HTERT RPE-1 (cell line): ENCODE data around the gene SMIM8.

Experiments
- in situ Hi-C: fragments of 300-500 bp; cut with MboI; formaldehyde crosslinking; loops from 4 replicates; pipeline ENCODE4 v1.14.3; 2020; ENCODE audit warnings: low sequenced_read_pairs

Gene SMIM8

DNA sequence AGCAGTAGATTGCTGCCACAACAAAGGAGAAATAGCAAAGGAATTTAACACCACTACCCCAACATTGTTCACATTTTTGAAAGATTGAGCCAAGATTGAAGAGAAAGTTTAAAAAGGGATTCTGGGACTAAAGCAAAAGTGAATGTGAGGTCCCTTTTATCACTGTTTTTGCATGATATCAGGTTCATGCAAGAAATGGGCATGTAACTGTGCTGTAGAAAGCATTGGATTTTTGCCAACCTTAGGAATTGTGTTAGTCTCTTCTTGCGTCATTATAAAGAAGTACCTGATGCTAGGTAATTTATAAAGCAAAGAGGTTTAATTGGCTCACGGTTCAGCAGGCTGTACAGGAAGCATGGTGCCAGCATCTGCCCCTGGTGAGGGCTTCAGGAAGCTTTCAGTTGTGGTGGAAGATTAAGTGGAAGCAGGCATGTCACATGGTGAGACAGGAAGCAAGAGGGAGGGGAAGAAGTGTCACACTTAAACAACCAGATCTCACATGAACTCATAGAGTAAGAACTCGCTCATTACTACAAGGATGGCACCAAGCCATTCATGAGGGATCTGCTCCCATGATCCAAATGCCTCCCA lies 11.3 kb downstream of the SMIM8 start:
- in situ Hi-C loops = no loop called here

DNA sequence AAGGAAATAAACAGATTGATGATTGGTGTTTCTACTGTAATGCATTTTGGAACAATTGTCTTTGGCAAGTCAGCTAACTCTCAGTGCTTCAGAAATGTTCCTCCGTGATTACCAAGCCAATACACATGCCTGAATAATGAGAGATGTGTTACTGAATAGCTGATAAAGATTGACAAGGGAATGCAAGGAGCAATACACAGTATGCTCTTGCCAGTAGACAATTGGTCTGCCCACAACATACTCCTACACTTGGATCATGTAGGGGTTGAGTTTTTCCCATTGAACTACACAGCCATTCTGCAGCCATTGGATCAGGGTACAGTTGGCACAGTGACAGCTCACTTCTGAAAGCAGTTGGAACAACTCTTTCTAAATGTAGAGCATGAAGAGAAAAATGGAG lies 12.3 kb downstream of the SMIM8 start:
- in situ Hi-C loops = no loop called here

DNA sequence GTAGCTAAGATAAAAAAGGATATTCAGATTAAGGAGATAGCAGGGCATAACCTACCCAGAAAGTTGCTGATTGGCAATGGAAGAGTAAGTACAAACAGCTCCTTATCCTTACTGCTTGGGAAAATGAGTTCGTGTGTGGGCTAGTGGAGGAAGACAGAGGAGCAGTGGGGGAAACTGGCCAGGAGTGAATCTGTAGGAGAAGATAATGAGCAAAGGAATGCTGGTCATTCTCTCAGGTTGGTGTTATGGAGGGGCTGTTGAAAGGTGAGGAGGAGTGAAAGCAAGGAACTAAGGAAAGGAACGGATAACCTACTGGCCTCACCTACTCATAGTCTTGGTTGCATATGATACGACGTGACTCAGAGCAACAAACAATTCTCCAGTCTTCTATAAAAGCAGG lies 14.0 kb downstream of the SMIM8 start:
- in situ Hi-C loops = no loop called here

DNA sequence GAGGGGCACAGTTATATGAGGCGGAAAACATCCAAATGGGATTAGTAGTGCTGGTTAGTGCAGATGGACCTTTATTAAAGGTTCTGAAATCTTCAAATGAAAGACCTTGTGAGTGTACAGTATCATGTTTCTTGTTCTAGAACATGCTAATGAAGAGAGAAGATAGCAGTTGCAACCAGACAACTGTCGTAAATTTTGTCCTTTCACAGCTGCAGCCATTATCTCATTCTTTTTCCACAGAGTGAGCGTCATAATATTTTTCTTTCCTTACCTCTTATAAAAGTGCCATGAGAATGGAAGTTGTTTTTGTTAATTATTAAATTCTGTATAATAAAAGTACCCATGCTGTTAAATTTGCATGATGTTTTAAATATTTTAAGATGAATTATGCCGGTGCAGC lies 17.8 kb downstream of the SMIM8 start:
- in situ Hi-C loops = no loop called here

DNA sequence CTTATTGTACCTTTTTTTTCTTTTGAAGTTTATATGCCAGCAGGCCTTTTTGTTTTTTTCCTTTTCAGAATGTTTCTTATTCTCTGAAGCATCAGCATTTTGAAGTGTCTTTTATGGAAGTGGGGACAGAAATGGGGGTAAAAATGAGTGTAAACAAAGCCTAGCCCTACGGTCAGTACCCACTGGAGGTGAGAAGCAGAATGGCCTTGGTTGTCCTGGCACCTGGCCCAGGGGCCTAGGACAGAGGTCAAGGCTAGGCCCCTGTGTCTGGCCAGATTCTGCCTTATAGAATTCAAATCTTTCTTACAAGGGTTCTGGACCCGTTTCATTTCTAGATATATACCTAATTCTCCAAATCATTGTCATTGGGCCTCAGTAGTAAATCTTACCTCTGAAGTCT lies 18.8 kb downstream of the SMIM8 start:
- in situ Hi-C loops = no loop called here

DNA sequence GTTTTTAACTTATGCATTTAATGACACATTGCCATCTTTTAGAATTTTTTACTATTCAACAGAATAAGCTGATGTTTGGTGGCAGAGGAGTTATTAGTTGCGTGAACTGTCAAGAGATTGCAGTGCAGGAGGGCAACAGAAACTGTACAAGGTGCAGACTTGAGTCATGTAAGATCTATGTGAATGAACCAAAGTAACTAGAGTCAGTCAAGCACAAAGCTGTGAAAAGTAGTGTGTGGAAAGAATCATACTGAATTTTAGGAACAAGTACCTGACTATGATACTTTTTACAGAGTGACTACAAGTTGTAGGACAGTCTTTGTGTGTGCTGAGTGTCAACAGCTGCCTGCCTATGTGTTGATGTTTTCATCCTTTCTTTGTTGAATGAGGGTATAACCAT lies 19.5 kb downstream of the SMIM8 start:
- in situ Hi-C loops = no loop called here

DNA sequence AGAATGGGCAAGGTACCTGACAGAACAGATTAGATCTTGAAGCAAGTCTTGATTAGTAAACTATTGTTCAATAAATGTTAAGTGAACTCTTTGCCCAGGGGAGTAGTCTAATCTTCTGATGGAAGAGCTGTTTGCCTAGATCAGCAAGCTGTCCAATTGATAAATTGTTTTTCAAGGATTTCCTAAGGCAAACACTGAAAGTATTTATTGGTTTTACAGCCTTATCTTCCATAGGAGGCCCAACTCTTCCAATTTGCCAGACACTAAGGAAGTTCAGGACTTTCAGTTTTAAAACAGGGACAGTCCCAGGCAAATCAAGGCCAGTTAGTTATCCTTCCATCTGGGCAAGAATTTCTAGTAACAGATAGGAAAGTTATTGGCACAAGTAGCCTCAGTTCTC lies 20.4 kb downstream of the SMIM8 start:
- in situ Hi-C loops = no loop called here

DNA sequence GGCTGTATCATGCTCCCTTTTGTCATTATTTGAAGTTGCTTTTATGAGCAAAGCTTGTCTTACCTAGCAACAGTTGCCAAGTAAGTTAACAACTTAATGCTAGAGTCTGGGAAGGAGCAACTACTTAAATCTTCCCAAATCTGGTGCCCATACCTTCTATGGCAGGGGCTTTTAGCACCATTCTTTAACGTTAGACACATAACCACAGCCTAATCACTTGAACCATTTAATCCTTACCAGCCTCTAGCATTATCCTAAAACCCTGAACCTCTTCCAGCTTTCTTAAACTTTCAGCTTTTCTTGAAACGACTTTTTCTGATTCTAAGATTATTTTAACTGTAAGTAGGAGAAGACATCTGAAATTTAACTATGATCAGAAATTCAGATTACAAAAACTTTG lies 22.3 kb downstream of the SMIM8 start, which contains the start of gene C6orf163:
Gene C6orf163 (plus strand): TSS at position 83 of the 400 bp plus-strand sequence. CDS start 287 bp downstream, at position 370.
- in situ Hi-C loops = no loop called here

DNA sequence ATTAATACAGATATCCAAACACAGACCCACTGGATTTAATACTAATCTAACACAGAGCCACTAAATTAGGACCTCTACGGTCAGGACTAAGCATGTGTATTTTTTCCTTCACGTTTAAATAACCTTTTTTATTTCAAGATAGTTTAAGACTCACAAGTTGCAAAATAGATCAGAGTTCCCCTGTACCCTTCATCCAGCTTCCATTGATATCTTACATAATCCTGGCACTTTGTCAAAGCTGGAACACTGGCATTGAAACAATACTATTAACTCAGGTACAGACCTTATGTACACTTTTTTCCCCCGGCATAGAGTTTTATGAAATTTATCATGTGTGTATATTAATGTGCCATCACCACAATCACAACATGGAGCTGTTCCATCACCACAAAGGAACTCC lies 24.3 kb downstream of the SMIM8 start:
- in situ Hi-C loops = no loop called here

DNA sequence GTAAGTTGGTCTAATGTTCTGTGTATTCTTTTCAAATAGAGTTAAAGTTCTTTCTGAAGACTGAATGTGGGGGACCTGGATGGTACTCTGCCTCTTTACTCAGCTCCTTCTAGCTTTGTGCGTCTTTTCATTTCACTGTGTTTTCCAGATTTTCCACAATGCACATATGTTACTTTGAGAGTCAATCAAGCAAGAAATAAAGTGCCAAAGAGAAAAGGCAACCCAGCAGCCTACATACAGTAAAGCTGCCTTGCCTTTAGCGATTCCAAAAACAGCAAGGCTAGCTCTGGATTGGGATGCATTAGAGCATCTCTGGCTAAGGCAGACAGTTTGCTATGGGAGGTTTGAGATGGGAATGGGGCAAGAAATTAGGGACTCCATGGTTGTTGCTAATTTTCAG lies 27.5 kb downstream of the SMIM8 start:
- in situ Hi-C loops = no loop called here

DNA sequence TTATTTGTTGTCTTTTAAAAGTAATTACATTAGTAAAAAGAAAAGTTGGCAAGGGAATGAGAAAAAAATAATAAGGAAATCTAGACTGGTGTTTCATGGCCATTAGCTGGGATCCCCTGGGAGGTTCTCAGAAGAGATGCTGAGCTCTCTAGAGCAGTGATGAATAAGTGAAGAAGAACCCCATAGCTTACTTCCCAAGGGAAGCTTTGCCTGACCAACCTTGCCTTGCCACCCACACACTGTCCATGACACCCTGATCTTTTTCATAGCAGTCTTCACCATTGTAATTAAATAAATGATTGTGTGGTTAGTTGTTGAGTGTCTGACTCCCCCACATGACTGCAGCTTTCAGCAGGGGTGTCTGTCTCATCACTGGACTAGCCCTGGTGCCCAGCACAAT lies 28.1 kb downstream of the SMIM8 start:
- in situ Hi-C loops = no loop called here

DNA sequence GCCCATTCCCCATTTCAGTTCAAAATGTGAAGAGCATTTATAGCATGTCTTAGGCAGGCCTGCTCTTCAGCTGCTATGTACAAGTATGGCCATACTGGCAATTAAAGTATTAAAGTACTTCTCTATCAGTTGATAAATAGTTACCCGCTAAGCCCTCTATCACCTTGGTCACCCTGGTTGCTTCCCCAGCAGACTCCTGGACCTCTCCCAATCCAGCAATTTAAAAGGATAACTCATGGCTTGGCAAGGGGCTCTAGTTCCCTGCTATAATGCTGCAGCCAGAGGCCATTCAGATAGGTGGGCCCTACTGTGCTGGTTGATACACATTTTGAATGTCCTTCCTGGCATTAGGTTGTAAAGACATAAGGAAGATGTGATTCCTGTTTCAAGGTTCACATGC lies 29.2 kb downstream of the SMIM8 start:
- in situ Hi-C loops = no loop called here

DNA sequence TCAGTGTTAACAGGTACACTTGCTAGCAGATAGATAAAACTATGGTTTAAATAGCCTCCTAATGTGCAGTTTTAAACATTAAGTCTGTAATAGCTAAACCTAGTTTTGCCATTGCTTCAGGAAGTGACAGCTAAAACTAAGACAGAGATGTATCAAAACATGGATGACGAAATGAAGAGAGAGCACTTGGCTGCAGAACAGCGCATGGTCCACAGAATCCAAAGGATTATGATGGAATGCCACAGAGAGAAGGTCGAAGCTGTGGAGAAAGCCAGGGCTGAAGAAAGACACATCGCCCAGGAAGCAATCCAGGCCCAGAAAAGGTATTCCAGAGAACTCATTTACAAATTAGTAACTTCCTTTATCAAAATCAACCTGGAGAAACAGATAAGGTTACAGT lies 33.8 kb downstream of the SMIM8 start:
- in situ Hi-C loops = no loop called here

DNA sequence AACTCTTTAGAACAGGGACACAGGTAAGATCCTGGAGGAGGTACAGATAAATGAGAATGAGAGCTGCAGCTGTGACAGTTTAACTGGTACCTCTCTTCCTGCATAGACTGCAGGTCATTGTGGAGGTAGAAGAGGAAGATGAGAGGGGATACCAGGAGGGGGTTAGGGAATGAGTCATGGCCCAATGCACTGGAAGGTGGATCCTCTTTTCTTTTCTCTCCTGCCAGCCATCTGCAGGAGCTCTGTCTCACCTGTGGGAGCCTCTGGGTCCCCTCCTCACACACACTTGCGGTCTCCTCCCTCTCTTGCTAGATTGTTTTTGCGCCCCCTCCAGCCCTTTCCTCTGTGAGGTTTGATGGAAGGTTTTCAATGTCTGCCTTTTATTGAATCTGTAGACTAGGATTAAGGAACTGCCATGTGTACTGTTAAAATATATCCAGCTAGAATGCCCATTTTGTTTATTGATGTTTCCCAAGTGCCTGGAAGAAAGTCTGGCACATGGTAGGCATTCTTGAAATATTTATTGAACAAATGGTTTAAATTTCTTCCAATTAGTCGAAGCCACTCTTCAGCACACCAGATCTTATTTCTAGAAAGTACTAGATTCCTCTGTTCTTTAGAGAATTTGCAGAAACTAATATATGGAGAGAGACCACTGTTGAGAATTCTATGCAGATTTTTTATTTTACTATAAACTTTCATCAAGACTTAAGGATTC lies 35.2 kb downstream of the SMIM8 start:
- in situ Hi-C loops = no loop called here

DNA sequence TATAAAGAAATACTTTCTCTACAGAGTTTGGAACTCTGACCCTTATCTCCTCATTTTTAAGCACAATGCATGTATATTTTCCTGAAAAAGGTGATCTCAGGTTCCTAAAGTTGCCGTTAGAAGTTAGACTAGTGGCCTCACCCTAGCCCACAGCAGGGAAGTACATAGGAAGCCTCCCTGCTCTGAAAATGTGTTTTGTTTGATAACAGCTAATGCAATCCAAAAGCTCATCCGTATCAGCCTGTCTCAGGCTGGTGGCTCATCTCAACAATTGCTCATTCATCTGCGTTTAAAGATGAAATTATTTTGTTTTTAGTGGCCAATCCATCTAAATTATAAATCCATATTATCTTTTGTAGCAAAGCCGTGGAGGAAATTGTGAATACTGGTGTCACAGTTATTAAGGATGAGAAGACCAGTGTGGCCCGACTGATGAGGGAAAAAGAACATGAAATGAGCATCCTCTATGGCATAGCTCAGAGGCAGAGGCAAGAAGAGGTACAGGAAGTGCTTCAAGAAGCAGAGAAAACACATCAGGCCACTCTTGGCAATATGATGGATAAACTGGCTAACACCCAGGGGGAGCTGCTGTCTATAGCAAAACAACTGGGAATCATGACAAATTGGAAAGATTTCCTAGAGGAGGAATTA lies 42.3 kb downstream of the SMIM8 start:
- in situ Hi-C loops = no loop called here

DNA sequence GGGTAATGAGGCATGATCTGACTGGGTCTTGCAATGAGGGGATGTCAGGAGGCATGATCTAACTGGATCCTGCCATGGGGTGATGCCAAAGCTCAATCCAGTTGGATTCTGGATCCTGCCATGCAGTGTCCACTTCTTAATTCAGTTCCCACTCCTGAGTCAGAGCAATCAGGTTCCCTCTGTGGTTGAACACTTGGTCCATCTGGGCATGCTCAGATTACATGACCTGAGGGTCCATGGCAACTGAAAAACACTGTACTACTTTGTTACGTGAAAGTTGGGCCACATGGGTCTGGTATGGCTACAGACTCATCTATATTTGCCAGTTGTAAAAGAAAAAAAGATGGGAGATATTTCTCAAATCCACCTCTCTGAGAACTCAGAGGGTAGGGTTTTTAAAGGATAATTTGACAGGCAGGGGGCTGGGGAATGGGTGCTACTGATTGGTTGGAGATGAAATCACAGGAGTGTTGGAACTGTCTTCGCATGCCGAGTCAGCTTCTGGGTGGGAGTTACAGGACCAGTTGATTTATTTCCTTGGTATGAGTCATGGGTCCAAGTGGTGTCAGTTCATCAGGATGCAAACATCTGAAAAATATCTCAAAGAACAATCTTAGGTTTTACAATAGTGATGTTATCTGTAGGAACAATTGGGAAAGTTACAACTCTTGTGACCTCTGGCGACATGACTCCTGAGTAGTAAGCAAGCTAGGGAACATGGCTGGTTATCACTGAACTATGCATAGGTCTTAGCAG lies 43.9 kb downstream of the SMIM8 start:
- in situ Hi-C loops = no loop called here

DNA sequence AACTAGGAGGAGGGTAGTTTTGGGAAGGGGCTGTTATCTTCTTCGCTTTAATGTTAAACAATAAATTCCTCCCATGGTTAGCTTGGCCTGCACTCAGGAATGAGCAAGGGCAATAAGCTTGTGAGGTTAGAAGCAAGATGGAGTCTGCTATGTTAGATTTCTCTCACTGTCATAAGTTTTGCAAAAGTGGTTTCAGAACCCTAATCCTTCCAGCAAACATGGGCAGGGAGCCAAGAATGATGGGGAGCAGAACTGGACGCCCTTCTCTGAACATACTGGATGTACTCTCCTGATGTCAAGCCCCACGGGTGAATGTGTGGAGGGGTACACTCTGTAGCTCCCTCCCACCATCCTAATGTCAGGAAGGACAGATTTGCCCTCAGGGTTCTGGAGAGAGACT lies 44.5 kb downstream of the SMIM8 start:
- in situ Hi-C loops = no loop called here

DNA sequence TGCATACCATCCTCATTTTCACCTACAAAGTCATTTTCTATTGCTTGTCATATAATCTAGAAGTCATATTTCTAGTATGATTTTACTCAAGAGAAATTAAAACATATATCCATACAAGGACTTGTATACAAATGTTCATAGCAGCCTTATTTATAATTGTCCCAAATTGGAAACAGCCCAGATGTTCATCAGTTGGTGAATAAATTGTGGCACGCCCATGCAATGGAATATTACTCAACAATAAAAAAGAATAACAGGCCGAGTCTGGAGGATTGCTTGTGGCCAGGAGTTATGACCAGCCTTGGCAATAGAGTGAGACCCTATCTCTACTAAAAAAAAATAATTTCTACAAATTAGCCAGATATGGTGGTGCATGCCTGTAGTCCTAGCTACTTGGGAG lies 51.0 kb downstream of the SMIM8 start:
- in situ Hi-C loops = no loop called here

DNA sequence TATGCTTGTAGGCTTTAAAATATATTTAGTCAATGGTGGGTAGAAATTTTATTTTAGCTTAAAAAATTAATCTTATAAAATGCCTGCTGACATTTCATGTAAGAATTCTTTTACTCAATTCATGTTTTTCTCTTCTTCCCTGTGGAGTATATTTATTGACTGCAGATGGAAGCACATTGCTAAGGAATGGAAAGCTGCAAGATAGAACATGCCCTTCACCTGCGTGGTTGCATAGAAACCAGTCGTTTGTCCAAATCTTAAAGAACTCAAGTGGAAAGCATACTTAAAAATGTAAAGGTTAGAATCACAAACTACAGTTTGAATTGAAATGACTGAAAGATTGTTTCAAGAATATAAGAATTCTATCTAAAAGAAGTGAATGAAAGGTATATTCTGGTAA lies 52.9 kb downstream of the SMIM8 start:
- in situ Hi-C loops = no loop called here

DNA sequence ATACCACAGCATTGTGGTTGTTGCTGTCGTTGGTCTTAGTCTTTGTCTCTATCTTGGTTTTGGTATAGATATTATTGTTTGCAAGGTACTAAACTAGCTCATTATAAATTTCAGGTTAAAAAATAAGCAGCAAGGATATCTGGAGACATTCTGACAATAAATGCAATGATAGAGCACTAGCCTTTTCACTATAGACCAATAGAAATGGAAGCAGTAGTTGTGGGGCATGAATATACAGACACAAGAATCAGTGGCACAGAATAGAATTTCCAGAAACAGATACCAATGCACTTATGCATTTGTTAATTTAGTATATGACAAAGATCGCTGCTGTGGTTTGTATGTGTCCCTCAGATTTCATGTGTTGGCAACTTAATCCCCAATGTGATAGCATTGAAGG lies 54.3 kb downstream of the SMIM8 start:
- in situ Hi-C loops = no loop called here

DNA sequence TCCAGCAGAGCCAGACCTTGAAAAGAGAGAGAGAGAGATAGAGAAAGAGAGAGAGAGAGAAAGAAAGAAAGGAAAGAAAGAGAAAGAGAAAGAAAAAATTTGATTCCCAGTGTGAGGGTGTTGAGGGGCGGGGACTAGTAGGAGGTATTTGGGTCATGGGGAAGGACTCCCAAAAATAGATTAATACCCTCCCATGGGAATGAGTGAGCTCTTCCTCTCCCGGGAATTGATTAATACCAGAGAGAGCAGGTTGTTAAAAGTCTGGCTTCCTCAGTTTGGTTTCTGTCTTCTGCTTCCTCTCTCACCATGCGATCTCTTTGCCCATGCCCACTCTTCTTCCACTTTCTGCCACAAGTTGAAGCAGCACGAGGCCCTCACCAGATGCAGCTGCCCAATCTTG lies 56.6 kb downstream of the SMIM8 start:
- in situ Hi-C loops = no loop called here

DNA sequence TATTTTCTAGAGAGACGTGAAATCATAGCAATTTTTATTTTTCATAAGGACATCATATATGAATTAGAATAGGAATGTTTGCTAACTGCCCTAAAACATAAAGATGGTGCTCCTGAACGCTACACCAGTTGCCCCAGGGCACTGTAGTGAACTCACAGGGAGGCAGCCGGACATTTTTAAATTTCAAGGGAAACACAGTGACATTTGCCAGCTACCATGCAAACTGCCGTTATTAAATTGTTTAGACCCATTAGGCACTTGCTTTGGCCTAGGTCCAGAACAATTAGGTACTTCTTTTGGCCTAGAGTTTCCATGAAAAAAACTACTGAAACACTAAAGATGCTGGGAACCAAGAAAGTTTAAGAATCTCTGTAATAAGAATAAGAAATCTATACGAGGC lies 60.5 kb downstream of the SMIM8 start:
- in situ Hi-C loops = no loop called here
